ENCODE results near the gene TBCC.
A peak's percentile ranks its signal among the peaks of the same experiment; 100 is the strongest.

Gene TBCC

GRCh38 chr6:42727627-42728026 lies 18.3 kb downstream of the TBCC start:
- DNase-seq = no peak

DNA sequence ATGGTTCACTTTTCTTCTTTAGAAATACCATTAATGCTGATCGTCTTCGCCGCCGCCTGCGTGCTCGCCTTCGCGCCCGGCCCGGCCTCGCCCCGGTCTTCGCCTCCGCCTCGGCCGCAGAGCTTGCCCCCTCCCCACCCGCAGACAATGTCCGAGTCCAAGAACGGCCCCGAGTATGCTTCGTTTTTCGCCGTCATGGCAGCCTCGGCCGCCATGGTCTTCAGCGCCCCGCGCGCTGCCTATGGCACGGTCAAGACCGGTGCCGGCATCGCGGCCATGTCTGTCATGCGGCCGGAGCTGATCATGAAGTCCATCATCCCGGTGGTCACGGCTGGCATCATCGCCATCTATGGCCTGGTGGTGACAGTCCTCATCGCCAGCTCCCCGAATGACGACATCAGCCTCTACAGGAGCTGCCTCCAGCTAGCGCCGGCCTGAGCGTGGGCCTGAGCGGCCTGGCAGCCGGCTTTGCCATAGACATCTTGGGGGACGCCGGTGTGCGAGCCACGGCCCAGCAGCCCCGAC lies 18.8 kb downstream of the TBCC start:
- no peak for DNase-seq

GRCh38 chr6:42726485-42727086 lies 19.3 kb downstream of the TBCC start:
- DNase-seq = peak; percentile 74

DNA sequence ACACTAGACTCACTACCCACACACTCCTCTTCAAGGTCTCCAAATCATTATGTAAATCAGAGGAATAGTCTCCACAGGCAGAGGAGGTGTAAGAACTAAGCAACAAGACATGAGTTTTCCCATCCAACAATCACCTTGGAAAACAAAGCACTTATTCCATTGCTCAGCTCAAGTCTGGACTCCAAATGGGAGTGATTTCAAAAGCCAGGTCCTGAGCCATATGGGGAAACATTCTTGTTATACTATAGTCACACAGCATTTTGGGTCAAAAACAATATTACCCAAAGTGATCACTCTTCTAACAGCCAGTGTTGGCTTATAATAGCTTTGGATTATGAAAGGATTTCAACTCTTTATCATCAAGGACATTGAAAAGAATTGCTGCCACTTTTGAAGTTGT lies 19.9 kb downstream of the TBCC start:
- no peak for DNase-seq

DNA sequence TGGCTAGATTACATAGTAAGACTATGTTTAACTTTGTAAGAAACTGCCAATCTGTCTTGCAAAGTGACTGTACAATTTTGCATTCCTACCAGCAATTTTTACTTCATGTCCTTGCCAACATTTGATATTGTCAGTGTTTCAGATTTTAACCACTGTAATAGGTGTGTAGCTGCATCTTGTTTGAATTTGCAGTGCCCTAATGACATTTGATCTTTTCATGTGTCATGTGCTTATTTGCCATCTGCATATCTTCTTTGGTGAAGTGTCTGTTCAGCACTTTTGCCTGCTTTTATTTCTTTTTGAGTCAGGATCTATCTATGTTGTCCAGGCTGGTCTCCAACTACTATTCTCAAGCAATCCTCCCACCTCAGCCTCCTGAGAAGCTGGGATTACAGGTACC lies 21.1 kb downstream of the TBCC start:
- DNase-seq = no peak

DNA sequence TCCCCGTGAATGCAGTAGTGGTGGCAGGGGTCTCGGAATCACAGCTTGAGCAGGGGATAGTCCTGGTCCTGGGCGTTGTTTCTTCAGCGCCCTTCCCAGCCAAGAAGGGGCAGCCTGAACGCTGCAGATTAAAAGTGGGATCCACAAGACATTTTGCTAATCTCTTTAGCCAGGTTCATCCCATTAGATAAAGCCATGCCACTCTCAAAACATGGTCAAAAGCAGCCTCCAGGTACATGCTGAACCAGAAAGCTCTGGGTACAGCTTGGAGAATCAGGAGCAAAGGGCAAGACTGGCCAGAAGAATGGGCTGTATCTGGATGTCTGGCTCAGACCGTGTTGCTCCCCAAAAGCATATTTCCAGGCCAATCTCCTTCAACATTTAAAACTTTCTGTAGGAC lies 23.4 kb downstream of the TBCC start, which contains the start of gene PRPH2:
PRPH2 (minus strand) TSS at position 101 of the 400 bp plus-strand sequence. CDS start 263 bp downstream, outside the sequence.
- DNase-seq = no peak

- DNase-seq = no peak
These were observed 25.2 kb downstream of the TBCC start for GRCh38 chr6:42720739-42721138.

DNA sequence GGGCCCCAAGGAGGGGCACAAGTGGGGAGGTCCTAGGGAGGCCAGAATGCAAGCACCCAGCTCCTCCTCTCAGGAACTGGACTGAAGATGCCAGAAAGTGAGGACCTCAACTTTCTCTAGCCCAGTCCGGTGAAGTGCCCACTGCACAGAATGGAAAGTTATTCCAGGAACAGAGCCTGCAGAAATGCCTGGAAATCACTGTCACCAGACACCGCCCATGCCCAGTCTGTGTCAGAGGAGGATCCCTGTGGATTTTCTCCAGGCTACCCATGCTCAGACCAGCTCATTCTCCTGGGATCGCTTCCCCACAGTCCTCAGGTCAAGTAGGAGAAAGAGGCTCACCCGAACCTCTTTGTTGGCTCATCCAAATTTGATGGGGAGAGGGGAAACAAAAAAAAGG lies 30.0 kb downstream of the TBCC start:
- DNase-seq = no peak

DNA sequence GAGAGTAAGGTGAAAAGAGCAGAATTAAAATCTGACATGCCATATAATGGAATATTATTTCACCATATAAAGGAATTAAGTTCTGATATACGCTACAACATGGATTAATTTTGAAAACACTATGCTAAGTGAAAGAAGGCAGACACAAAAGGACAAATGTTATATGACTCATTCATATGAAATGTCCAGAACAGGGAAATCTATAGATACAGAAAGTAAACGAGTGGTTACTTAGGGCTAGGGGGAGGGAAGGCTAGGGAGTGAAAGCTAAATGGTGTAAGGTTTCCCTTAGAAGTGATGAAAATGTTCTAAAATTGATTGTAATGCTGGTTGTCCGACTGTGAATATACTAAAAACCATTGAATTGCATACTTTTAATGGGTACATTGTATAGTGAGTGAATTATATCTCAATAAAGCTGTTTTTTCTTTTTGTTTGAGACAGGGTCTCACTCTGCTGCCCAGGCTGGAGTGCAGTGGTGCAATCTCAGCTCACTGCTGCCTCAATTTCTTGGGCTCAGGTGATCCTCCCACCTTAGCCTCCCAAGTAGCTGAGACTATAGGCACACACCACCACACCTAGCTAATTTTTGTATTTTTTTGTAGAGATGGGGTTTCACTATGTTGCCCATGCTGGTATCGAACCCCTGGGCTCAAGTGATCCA lies 31.7 kb downstream of the TBCC start:
- no peak for DNase-seq

- DNase-seq = no peak
These were observed 34.0 kb downstream of the TBCC start for GRCh38 chr6:42711930-42712329.

- DNase-seq = peak; percentile 69
These were observed 35.6 kb downstream of the TBCC start for GRCh38 chr6:42710316-42710715.

GRCh38 chr6:42709871-42710270 lies 36.0 kb downstream of the TBCC start:
- DNase-seq = no peak

- DNase-seq = no peak
These were observed 37.8 kb downstream of the TBCC start for GRCh38 chr6:42708096-42708495.

GRCh38 chr6:42707595-42707994 lies 38.3 kb downstream of the TBCC start:
- DNase-seq = no peak

DNA sequence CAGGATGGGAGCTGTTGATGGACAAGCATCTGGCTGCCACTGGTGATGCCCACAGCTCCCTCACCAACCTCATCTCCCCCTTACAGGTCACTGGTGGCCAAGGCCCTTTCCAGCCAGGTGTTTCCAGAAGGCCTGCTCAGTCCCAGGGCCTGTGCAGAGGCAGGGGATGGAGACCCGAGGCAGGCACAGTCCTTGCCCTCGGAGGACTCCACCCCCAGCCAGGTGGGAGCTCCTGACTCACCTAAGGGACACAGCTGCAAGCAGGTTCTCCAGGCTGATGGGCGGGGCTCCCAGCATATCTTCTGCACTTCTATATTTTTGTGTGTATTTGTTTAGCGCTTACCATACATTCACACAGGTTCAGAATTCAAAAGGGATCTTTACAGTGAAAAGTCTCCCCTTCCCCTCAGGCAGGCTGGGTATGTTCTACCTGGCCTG lies 40.9 kb downstream of the TBCC start:
- DNase-seq = no peak

- no peak for DNase-seq
These were observed 41.5 kb downstream of the TBCC start for GRCh38 chr6:42704251-42704936.

- DNase-seq = peak; percentile 19
These were observed 43.1 kb downstream of the TBCC start for GRCh38 chr6:42702786-42703185.

- peak; percentile 80 for DNase-seq
These were observed 43.7 kb downstream of the TBCC start for GRCh38 chr6:42702200-42702599.

DNA sequence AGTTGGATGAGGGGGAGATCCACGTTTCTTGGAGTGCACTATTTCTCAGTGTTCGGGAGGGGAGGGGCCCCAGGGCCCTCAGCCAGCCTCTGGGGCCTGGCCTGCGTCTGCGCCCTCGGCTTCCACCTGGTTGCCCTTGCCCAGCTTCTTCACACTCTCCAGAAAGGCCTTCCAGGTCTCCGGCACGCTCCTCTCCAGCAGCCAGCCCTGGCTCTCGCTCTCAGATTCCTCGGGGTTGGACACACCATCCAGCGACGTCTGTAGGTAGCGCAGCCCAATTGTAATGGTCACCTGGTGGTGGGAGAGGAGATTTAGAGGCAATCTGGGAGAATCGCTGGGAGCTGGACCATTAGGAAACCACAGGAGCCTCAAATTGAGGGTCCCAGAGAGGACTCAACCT lies 47.7 kb downstream of the TBCC start:
- no peak for DNase-seq

GRCh38 chr6:42697268-42697655 lies 48.6 kb downstream of the TBCC start:
- DNase-seq = no peak

GRCh38 chr6:42696526-42697267 lies 49.2 kb downstream of the TBCC start:
- DNase-seq = no peak

- no peak for DNase-seq
These were observed 51.3 kb downstream of the TBCC start for GRCh38 chr6:42694586-42694985.
